DMS 273 treated with DMSO at 0.1 percent for 48 hours (cell line): ENCODE measurements around the gene ORM1.
A peak's percentile ranks its signal among the peaks of the same experiment; 100 is the strongest.

Source experiments
- DNase-seq: peaks from one replicate; lab custom pipeline; 2025; lab: John Stamatoyannopoulos, UW

ORM1 gene

DNA sequence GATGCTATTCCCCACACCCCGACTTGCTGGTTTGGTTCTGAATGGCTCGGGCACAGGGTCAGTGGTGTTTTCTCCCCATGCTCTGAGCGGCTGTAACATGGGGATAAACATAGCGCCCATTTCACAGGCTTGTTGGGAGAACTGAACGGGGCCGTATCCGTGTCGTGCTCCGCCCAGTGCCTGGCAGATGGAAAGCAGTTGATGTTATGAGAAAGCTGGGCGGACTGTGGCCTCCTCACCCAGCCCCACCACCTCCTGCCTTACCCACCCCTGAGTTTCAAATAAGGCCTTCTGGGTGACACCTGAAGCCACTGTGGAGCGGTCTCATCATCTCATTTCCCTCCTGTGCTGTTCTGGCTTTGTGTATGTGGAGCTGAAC, 21.3 kb downstream of the ORM1 start:
- no peak for DNase-seq

DNA sequence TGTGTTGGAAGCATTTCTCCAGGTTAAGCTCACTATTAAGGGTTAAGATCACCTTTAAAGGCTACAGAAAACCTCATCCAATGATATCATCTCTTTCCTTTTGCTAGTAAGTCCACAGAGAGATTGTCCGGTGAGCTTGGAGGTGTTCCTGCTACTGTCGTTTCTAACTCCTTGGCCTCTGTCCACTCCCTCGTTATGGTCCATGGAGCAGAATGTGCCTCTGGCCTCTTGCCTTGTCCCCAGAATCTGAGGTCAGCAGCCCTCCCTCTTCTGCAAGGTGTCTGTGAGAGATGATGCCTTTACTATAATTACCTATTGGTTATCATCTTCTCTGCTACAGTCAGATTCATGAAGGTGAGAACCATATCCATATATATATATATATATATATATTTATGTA, 21.8 kb downstream of the ORM1 start:
- no peak for DNase-seq

DNA sequence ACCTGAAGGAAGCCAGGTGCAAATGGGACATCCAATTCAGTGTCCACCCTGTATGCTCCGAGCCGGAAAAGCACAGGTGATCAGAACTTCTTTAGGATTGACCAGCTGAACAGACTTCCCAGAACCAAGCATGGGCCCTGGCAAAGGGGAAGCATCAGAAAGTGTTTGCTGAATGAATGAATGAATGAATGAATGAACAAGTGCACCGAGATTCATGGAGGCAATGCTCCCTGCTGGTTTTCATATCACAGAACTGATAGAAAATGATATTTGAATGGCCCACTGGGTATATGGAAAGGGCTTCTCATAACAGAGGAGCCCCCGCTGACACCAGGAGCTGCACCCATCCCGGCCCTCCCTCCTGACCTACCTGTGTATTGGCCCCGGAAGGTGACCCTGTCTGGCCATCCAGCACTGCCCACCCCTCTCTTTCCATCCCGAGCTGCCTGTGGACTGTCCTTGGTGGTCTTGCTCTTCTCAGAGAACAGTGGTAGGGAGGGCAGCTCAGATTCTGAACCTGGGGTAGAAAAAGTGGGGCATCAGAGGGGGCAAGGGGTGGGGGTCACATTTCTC, 22.7 kb downstream of the ORM1 start:
- no peak for DNase-seq

DNA sequence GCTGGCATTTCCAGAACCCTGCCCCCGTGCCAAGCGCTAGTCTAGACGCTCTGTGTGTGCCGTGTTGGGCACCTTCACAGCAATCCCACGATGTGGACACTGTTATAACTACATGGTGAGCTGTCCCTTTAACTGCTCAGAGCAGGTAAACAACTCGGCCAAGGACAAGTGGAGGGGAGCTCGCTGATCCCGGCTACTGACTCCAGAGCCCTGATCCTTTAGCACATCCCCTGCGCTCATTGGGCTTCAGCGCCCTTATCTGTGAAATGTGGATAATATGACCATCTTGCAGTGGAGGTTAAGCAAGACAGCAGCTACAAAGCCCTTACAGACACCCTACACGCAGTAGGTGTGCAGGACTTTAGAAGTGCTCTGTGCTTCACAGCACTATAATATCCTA, 23.2 kb downstream of the ORM1 start:
- no peak for DNase-seq

DNA sequence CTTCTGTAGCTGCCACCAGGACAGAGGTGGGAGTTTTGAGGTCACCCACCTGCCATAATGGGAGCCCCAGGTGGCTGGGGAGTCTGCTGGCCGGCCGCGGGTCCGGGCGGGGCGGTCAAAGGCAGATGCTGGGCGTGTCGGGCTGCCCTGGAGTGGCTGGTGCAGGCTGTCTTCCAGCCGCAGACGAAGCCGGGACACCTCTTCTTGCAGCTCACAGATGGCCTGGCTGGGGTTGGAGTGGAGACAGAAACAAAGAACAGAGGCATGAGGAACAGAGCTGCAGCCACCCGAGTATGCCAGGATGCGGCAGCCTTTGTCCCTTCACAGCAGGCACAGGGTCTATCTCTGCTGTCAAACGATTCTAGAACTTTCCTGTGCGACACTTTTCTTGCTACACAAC, 24.8 kb downstream of the ORM1 start:
- no peak for DNase-seq

DNA sequence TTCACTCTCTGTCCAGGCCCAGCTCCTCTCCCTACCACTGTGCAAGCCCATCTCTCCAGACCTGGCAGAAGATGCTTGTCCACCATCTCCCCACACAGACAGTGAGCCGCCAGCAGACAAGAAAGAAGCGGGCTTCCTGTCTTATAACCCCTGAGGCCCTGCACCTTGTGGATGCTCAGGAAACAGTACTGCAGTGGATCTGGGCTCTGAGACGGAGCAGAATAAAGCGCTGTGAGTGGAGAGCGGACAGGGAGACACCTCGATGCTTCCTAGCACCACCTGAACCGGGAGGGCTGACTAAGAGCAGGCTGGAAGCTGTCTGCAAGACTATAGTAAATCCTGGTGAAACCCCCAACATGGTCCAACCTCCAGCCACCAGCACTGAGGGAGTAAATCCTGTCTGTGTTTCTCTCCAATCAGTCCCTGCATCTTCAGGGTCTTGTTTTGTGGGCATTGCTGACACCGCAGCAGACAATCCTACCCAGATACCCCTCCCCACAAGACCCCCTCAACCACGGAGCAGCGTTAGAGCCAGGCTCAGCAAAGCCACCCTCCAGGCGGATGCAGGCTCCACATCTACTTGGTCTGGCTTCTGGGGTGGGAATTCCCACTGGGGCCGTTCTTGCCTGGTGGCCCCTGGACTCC, 25.5 kb downstream of the ORM1 start:
- no peak for DNase-seq

DNA sequence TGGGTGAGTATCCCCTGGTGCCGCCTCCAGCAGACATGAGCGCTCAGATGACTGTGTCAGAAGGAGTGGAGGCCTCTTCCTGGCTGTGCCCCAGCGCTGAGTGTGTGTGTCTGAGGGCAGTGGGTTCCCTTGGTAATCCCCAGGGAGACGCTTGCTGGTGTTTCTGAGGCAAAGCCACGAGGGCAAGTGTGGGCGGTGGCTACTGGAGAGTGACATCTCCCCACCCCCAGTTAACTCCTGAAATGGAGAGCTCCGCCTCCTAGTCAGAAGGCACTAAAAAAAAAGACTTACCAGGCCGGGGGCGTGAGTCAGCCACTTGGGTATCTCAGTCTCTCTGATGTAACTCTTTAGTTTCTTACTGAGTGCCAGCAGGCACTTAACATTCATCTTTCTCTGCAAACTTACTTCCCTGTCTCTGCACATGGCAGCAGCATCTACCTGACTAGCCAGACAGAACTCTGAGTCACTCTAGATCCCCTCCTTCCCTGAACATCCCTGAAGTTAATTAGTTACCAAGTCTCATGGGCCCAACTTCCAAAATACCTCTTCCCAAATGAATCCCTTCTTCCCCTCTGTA, 26.1 kb downstream of the ORM1 start:
- peak; percentile 30 for DNase-seq

DNA sequence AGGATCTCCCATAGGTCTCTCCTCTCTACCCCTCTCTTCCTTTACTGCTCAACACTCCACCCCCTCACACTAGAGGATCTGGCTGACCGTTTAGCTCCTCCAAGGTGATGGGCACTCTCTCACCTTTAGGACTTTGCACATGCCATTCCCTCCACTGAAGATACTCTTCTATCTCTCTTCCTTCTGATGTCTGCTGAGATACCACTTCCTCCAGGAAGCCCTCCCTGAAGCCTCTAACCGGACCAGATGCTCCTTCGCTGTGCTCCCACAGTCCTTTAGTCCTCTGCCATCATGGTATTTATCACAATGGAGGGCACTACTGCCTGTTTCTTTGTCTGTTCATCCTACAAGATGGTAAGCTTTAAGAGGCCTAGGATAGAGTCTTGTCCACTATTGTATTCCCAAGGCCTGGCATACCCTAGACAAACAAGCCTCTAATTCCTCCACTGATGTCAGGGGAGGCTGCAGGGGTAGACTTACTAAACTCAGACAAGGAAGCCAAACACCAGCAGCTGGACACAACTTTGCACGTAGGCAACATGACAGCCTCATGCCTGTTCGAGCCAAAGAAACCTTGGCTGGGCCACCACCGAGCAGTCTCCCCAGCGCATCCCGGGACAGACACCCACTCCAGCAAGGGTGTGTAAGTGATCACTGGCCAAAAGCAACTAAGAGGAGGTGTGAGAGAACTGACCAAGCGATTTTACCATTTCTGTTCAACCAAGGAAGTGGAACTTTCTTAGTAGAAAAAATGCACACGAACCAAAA, 27.0 kb downstream of the ORM1 start:
- no peak for DNase-seq

DNA sequence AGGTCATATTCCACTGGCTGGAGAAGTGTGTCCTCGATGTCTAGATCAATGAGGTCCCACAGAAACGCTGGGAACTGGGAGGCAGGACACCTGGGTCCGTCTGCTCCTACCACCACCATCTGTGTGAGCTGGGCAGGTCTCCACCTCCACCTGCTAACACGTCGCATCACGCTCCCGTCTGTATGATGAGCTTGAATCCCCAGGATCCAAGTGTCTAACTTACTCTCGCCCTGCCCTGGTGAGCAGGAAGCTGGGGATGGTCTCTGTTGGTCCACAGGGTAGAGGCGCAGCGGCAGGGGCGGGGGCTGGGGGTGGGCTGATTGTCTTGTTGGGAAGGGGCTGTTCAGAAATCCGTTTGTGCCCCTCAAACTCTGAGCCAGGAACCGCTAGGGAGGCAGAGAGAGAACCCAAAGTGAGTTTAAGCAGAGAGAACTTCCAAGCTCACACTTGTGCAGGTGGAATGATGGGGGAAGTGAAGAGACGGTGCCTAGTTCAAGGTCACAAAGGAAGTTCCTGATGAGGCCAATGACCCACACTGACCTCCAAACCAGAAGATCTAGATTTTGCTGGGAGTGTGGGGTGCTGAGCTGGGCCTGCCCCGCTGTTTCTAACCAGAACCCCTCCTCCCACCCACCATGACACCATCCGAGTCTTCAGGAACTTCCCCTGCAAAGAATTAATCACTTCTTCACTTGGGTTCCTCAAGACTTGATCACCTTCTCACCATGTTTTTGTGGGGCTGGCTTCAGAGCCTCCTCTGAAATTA, 27.9 kb downstream of the ORM1 start:
- no peak for DNase-seq

DNA sequence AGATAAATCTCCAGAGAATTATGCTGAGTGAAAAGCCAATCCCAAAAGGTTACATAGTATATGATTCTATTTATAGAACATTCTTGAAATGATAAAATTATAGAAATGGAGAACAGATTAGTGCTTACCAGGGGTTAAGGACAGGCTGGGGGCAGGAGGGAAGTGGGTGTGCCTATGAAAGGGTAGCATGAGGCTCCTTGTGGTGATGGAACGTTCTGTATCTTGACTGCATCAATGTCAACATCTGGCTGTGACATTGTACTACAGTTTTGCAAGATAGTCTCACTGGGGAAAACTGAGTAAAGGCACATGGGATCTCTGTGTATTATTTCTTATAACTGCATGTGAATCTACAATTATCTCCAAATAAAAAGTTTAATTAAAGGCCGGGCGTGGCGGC, 29.0 kb downstream of the ORM1 start:
- DNase-seq, result no peak

DNA sequence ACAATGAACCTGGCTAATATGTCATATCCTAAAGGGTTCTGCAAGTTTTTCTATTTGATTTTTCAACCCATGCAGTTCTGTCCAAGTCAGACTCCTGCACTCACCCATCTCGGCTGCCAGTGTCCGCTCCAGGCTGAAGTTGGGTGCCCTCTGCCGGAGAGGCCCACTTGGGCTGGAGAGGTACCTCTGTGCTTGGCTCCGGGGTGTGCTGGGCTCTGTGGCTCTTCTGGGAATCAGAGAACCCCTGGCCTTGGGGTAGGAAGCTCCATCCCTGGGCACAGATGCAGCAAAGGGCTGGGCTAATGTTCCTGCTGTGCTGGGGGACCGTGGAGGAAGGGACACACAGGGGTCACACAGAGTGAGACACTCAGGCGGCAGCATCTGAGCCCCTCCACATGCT, 32.9 kb downstream of the ORM1 start:
- DNase-seq, result no peak

DNA sequence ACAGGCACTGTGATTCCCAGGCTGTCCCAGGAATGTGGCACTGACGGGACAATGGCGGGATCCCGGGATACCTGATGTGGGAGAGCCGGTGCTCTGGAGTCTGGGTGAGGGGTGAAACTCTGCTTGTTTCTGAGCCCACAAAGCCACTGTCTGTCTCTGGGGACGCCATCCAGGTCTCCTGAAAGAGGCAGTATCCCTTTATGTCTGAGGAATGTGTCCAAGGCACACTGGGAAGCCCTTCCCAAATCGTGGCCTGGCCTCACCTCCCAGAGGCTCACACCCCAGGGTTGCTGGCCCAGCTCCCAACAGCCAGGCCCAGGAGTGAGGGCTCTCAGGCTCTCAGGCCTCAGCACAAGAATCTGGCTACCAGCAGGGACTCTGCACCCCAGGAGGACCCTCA, 33.9 kb downstream of the ORM1 start:
- no peak for DNase-seq

DNA sequence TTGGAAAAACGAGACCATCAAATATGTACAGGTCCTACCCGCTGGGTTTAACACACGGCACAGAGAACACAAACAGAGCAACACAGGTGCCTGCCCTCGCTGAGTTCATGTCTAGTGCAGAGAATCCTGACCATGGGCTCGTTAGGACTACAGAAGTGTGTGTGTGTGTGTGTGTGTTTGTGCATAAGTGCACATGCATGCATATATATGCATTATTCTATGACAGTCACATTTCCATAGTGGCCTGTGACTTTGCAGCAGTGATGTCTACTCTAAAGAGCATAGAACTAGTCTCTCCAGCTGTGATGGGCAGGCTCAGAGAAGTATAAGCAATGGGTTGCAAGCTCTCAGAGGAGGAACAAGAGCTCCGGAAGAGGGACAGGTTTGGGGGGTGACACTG, 34.5 kb downstream of the ORM1 start:
- no peak for DNase-seq

DNA sequence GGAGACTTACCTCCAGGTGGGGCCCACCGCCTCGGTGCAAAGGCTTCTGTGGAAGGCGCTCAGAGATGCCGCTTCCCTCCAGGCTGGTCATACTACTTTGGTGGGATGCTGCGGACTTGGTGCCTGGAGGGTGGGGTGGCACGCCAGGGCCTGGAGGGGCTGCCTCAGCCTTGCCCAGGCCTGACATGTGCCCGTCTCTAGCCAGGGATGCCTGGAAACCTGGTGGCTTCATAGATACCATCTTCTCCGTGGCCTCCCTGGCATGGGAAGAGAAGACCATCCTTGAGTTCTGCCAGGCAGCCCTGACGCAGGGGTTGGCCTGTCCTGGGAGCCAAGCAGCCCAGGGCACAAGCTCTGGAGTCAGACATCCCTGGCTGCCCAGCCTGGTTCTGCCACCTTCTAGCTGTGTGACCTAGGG, 35.0 kb downstream of the ORM1 start:
- no peak for DNase-seq

DNA sequence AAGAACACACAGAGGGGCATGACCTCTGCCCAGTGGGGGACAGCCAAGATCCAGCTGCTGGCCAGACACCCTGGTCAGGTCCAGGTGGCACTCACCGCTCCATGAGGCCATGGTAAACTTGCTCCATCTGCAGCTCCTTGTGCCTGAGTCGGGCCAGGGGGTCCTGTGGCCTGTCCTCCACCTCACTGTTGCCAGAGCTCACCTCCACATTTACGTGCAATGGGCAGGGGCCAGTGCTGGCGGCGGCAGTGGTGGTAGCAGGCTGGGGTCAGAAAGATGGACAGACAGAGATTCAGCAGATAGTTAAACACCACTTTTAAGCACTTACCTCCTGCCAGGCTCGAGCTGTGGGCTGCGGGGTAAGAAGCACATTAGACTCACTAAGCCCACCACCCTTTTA, 36.9 kb downstream of the ORM1 start:
- DNase-seq, result no peak

DNA sequence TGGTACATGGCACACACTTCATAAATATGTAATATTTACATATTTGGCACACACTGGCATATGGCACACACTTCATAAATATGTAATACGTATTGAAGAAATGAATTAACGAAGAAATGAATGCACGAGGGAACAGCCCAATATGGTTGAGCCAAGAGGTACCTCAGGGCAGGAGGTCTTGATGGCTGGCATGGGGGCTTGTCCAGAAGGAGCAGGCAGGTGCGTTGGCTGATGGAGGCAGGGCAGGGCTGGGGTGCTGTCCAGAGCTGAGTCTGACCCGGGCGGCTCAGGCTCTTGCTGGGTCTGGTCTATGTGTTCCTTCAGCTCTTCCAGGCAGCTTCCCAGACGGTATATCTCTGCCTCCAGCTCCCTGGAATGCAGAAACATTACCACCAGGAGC, 38.6 kb downstream of the ORM1 start:
- no peak for DNase-seq

DNA sequence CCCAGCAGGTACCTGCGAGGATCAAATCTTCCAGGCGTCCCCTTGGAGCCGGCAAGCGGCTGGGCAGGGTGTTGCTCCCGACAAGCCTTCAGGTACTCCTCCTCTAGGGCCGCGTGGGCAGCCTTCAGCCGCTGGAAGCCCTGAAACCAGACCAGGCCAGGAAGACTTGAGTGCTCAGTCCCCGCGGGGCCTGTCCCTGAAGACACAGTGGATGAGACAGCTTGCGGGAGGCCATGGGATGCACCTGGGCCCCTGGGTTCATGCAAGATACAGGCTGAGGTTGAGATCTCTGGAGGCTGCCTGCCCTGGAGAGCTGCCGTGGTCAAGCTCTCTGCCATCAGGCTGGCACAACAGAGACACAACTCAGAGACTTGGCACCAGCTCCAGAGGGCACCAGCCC, 39.5 kb downstream of the ORM1 start:
- no peak for DNase-seq

DNA sequence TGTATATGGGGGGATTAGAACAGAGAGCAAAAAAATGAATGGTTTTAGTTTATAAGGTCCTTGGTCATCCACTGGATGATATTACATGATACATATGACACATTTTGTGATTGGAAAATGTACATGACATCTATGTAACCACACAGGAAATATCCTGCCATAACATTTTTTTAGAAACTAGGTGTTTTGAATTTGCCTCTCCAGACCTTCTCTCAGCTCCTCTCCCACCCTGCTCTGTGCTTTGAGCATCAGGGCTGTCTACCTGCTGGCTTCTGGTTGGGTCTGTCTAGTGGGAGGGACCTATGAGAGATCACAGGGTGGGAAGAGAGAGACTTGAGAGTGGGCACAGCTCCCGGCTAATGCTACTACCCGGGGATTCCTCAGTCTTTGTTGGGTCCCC, 40.5 kb downstream of the ORM1 start:
- no peak for DNase-seq

DNA sequence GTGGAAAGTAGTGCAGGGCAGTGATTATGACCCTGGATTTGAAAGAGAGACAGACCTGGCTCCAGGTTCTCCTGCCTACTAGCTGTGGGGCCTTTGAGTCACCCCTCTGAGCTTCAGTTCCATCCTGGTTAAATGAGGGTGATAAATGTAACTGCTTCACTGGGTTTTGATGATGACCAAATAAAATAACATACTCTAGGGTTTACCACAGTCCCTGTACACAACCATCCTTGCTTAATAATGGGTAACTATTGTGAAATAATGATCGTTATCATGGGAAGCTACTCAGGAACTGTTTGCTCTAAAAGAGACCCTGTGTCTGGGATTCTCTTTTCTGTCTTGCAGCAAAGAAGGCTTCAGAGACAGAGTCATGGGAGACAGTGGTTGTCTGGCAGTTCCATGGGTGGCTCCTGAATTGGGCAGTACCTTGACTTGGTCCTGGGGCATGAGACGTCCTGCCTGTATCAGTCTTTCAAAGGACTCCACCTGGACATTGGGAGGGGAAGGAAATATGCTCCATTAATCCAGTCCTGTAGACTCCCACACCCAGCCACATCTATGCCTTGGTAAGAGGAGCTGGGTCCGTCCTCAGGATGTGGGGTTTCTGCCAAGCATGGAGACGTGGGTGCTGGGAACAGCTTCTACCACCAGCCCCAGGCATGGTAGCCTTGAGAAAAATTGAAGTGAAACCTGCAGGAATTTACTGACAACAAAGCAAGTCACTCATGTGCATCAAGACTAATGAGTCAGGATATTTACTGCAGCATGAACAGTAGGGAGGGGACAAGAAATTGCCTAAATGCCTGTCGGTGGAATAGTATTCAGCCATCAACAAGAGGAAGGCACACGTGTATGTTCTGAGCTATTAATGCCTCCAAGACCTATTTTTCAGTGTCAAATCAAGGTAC, 41.5 kb downstream of the ORM1 start:
- no peak for DNase-seq

DNA sequence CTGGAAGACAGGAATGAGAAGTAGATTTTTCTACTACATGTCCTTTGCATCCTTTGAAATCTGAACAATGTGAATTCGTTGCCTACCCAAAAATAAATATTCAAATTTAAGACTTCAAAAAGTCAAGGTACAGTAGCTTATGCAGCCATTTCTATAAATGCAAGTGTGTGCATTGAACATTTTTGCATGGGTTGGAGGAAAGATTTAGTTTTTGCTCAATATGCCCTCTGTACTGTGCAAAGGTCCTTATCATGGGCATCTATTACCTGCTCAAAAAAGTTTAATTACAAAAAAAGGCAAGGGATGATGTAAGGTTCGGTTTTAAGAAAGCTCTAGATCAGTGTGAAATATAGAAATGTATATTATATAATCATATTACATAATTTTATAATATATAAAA, 42.3 kb downstream of the ORM1 start:
- no peak for DNase-seq

DNA sequence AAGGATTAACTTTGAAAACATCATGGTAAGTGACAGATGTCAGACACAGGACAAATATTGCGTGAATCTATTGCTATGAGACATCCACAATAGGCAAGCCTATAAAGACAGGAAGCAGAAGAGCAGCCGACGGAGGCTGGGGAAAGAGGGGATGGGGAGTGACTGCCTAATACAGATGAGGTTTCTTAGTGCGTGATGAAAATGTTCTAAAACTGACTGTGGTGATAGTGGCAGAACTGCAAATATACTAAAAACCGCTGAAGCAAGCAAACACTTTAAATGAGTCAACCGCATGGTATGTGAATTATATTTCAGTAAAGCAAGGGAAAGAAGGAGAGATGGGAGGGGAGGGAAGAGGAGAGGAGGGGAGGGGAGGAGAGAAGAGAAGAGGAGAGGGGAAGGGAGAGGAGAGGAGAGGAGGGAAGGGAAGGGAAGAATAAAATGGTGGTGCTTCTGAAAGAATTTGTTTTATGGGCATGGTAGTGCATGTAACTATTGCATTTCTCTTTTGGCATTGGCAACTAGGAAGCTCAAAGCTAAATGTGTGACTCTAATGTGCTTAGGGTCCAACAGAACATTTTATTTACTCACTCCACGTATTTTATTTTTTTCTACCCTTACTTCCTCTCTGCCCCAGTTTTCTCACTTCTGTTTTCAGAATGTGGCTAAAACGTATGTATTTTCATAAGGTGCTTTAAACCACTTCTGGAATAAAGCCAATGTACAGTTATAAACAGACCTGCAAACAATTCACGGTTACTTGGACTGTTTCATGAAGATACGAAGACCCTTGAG, 43.6 kb downstream of the ORM1 start:
- no peak for DNase-seq
